ENCODE results near the gene RNF208. TPM values are rescaled to one million over a fixed set of nuclear protein-coding genes. Genes with fewer than 3 reads are reported as not detected.

RNF208 gene
- total and polyA plus RNA-seq, 12 donors: 1.1 to 90.5 (median 12.1) TPM

GRCh38 chr9:137234758-137235423, 12.9 kb upstream of the RNF208 start:
- H3K36me3 ChIP-seq (replicated peaks in 1 of 2): no peaks in the 10 kb centered on the region
- intact Hi-C loops (cut with DNase I): loop anchor here in 1 of 2 donors (10.0 kb wide), 1 partner anchor 450 kb away; no protein-coding TSS in a partner anchor
- H3K27me3 ChIP-seq: peaks cover 37% of the 10 kb centered on the region
- WGBS, 4 donors: 64 to 77% (median 74%) methylated on average over 16 to 18 of the region's 18 CpGs
- no peak overlapping the region for H3K27ac ChIP-seq
- DNase-seq: no peak
- H3K4me3 ChIP-seq: no peak overlapping the region
- TF ChIP-seq CTCF (IDR thresholded peaks at IDR 0.05): no peak
- TF ChIP-seq POLR2A (IDR thresholded peaks at IDR 0.05): no peak
- no peaks in the 10 kb centered on the region for H3K9me3 ChIP-seq (replicated peaks in 1 of 3)
- peaks cover 3 to 21% of the 10 kb centered on the region in 2 donors for H3K4me1 ChIP-seq (replicated peaks in 1 of 2)

- H3K4me1 ChIP-seq (replicated peaks in 1 of 2): peaks cover 0 to 14% of the 10 kb centered on the region in 2 donors
- no peak for DNase-seq
- intact Hi-C loops (cut with DNase I): loop anchor here in 1 of 2 donors (10.0 kb wide), 1 partner anchor 449 kb away; no protein-coding TSS in a partner anchor
- no peaks in the 10 kb centered on the region for H3K36me3 ChIP-seq (replicated peaks in 1 of 2)
- H3K4me3 ChIP-seq: no peak overlapping the region
- H3K9me3 ChIP-seq (replicated peaks in 1 of 3): no peaks in the 10 kb centered on the region
- no peak for TF ChIP-seq POLR2A (IDR thresholded peaks at IDR 0.05)
- no peak for TF ChIP-seq CTCF (IDR thresholded peaks at IDR 0.05)
- H3K27me3 ChIP-seq: peaks cover 41% of the 10 kb centered on the region
- H3K27ac ChIP-seq: no peak overlapping the region
- 41 to 49% (median 44%) methylated on average over 11 to 40 of the region's 40 CpGs for WGBS, 4 donors
Measured at GRCh38 chr9:137234055-137234697, 12.1 kb upstream of the RNF208 start.

GRCh38 chr9:137233143-137233980, 11.3 kb upstream of the RNF208 start:
- Histone ChIP-seq H3K27ac (no peak overlapping the region), H3K4me1 (replicated peaks in 1 of 2) (peaks cover 0 to 6% of the 10 kb centered on the region in 2 donors), H3K27me3 (peaks cover 48% of the 10 kb centered on the region), H3K36me3 (replicated peaks in 1 of 2) (no peaks in the 10 kb centered on the region), H3K4me3 (no peak overlapping the region), H3K9me3 (replicated peaks in 1 of 3) (no peaks in the 10 kb centered on the region)
- no peak for DNase-seq
- no peak for TF ChIP-seq CTCF (IDR thresholded peaks at IDR 0.05)
- no peak for TF ChIP-seq POLR2A (IDR thresholded peaks at IDR 0.05)
- intact Hi-C loops (cut with DNase I): loop anchor here in 1 of 2 donors (10.0 kb wide), 1 partner anchor 449 kb away; no protein-coding TSS in a partner anchor
- 64 to 76% (median 69%) methylated on average over 5 to 40 of the region's 40 CpGs for WGBS, 4 donors

GRCh38 chr9:137232510-137232909, 10.5 kb upstream of the RNF208 start:
- Histone ChIP-seq H3K27ac (no peak overlapping the region), H3K4me3 (no peak overlapping the region), H3K27me3 (peaks cover 50% of the 10 kb centered on the region), H3K36me3 (replicated peaks in 1 of 2) (no peaks in the 10 kb centered on the region), H3K4me1 (replicated peaks in 1 of 2) (peaks cover 0 to 6% of the 10 kb centered on the region in 2 donors), H3K9me3 (replicated peaks in 1 of 3) (no peaks in the 10 kb centered on the region)
- intact Hi-C loops (cut with DNase I): loop anchor here in 1 of 2 donors (10.0 kb wide), 1 partner anchor 448 kb away; no protein-coding TSS in a partner anchor
- DNase-seq: no peak
- no peak for TF ChIP-seq POLR2A (IDR thresholded peaks at IDR 0.05)
- no peak for TF ChIP-seq CTCF (IDR thresholded peaks at IDR 0.05)
- 56 to 80% (median 69%) methylated on average over 5 to 24 of the region's 24 CpGs for WGBS, 4 donors

Data from adrenal gland (tissue), 12 donors.